IMR-90 (cell line): ENCODE results near the gene NACC1. TPM values are rescaled to one million over a fixed set of nuclear protein-coding genes. Genes with fewer than 3 reads are reported as not detected.

Experiments used
- ATAC-seq: fragments of 200-7000 bp; cut with Tn5 transposase; 2 replicates; pipeline ENCODE4 v1.9.1; 2020; ENCODE audit warnings: low read depth, mild to moderate bottlenecking, moderate library complexity
- BruUV-seq: library from RNA; stranded (reverse); fragments of 400-500 nt; replicated peaks from 2 replicates; lab custom pipeline; 2021; lab: Mats Ljungman, UMichigan
- CTCF ChIA-PET: fragments of 300-600 bp; formaldehyde crosslinking; extraction: SDS; loops from one replicate; lab custom pipeline; 2021; ENCODE audit warnings: antibody characterized with exemption; lab: Yijun Ruan, JAX
- POLR2A ChIA-PET: fragments of 300-600 bp; sonication (Branson Sonifier 250); formaldehyde crosslinking; loops from one replicate; lab custom pipeline; 2022; ENCODE audit warnings: antibody characterized with exemption; ENCODE audit not compliant: unreplicated experiment; lab: Charles Lee
- DNase-seq: peaks from one replicate; pipeline ENCODE4 v3.0.0; 2013
- H2AFZ ChIP-seq: replicated peaks from 2 replicates; pipeline ENCODE3; 2013; ENCODE audit warnings: low read length, mild to moderate bottlenecking; ENCODE audit not compliant: poor library complexity
- H2AK5ac ChIP-seq: 2 replicates; pipeline ENCODE4 v1.6.1; 2013; ENCODE audit warnings: low read depth, low read length, inconsistent platforms
- H2AK9ac ChIP-seq: replicated peaks from 2 replicates; pipeline ENCODE3; 2013; ENCODE audit warnings: mild to moderate bottlenecking, low read depth, low read length, moderate library complexity; ENCODE audit not compliant: poor library complexity
- H2BK120ac ChIP-seq: 2 replicates; pipeline ENCODE4 v1.6.1; 2013; ENCODE audit warnings: low read depth, low read length, inconsistent platforms
- H2BK15ac ChIP-seq: 3 replicates; pipeline ENCODE4 v1.6.1; 2013; ENCODE audit warnings: low read depth, low read length, inconsistent platforms
- H2BK20ac ChIP-seq: 2 replicates; pipeline ENCODE4 v1.6.1; 2013; ENCODE audit warnings: low read depth, mild to moderate bottlenecking, inconsistent platforms, low read length, moderate library complexity
- H2BK5ac ChIP-seq: 2 replicates; pipeline ENCODE4 v1.6.1; 2013; ENCODE audit warnings: mild to moderate bottlenecking, low read depth, low read length, inconsistent platforms; ENCODE audit not compliant: poor library complexity, severe bottlenecking
- H3K14ac ChIP-seq: replicated peaks from 2 replicates; pipeline ENCODE4 v1.6.1; 2013; ENCODE audit warnings: low read depth, low read length, inconsistent platforms
- H3K18ac ChIP-seq: 2 replicates; pipeline ENCODE4 v1.6.1; 2013; ENCODE audit warnings: low read depth, low read length, control low read depth
- H3K23ac ChIP-seq: 2 replicates; pipeline ENCODE4 v1.6.1; 2013; ENCODE audit warnings: low read depth, low read length, inconsistent platforms
- H3K27ac ChIP-seq: 2 replicates; pipeline ENCODE4 v1.5.1; 2013; ENCODE audit warnings: mild to moderate bottlenecking, control low read depth, low read length; ENCODE audit not compliant: insufficient read depth
- H3K27me3 ChIP-seq: 2 replicates; pipeline ENCODE4 v1.6.1; 2013; ENCODE audit warnings: low read length; ENCODE audit not compliant: control insufficient read depth, insufficient read depth
- H3K36me3 ChIP-seq: 2 replicates; pipeline ENCODE4 v1.6.1; 2013; ENCODE audit warnings: low read length, mixed read lengths; ENCODE audit not compliant: control insufficient read depth, insufficient read depth
- H3K4ac ChIP-seq: 2 replicates; pipeline ENCODE4 v1.6.1; 2013; ENCODE audit warnings: low read depth, low read length, inconsistent platforms
- H3K4me1 ChIP-seq: 2 replicates; pipeline ENCODE4 v1.6.1; 2013; ENCODE audit warnings: low read length, mixed read lengths; ENCODE audit not compliant: control insufficient read depth, insufficient read depth
- H3K4me2 ChIP-seq: 2 replicates; pipeline ENCODE4 v1.6.1; 2013; ENCODE audit warnings: low read depth, mild to moderate bottlenecking, control low read depth, low read length, moderate library complexity
- H3K4me3 ChIP-seq: 2 replicates; pipeline ENCODE4 v1.5.1; 2013; ENCODE audit warnings: low read depth, mild to moderate bottlenecking, control low read depth, low read length, moderate library complexity; ENCODE audit not compliant: insufficient read depth
- H3K56ac ChIP-seq: 2 replicates; pipeline ENCODE4 v1.6.1; 2013; ENCODE audit warnings: low read length, inconsistent platforms; ENCODE audit not compliant: insufficient read depth; ENCODE audit errors: extremely low read depth
- H3K79me1 ChIP-seq, 2 experiments: 2 replicates each; pipeline ENCODE4 v1.6.1; 2013; ENCODE audit warnings: low read length in 2 of 2, inconsistent platforms in 1 of 2, low read depth in 1 of 2
- H3K9ac ChIP-seq: 2 replicates; pipeline ENCODE4 v1.6.1; 2013; ENCODE audit warnings: low read depth, low read length, control low read depth
- H3K9me1 ChIP-seq: 2 replicates; pipeline ENCODE4 v1.6.1; 2013; ENCODE audit warnings: low read length, inconsistent platforms; ENCODE audit not compliant: insufficient read depth
- H3K9me3 ChIP-seq: 2 replicates; pipeline ENCODE4 v1.6.1; 2013; ENCODE audit warnings: low read length; ENCODE audit not compliant: control insufficient read depth, insufficient read depth
- H4K20me1 ChIP-seq: 2 replicates; pipeline ENCODE4 v1.6.1; 2013; ENCODE audit warnings: low read length, inconsistent platforms; ENCODE audit not compliant: insufficient read depth
- H4K5ac ChIP-seq: 2 replicates; pipeline ENCODE4 v1.6.1; 2013; ENCODE audit warnings: mild to moderate bottlenecking, low read depth, low read length, control low read depth
- H4K8ac ChIP-seq, 2 experiments: 2 replicates each; pipeline ENCODE4 v1.6.1; 2013; ENCODE audit warnings: low read depth in 2 of 2, low read length in 2 of 2, control low read depth in 1 of 2, inconsistent platforms in 1 of 2
- H4K91ac ChIP-seq: 2 replicates; pipeline ENCODE4 v1.6.1; 2013; ENCODE audit warnings: low read depth, low read length, inconsistent platforms; ENCODE audit not compliant: insufficient read depth
- BHLHE40 ChIP-seq: fragments of 150-350 bp; IDR thresholded peaks from 2 replicates; pipeline ENCODE4 v1.6.1; 2016; ENCODE audit warnings: mild to moderate bottlenecking, low read depth, low read length
- CEBPB ChIP-seq: IDR thresholded peaks from 2 replicates; pipeline ENCODE4 v1.6.1; 2012; ENCODE audit warnings: low read depth, low read length, improper control_type of control experiment
- MAFK ChIP-seq: IDR thresholded peaks from 2 replicates; pipeline ENCODE4 v1.6.1; 2012; ENCODE audit warnings: low read depth, low read length, improper control_type of control experiment
- MXI1 ChIP-seq: IDR thresholded peaks from 2 replicates; pipeline ENCODE4 v1.6.1; 2012; ENCODE audit warnings: low read depth, mild to moderate bottlenecking, low read length, moderate library complexity, borderline replicate concordance
- RFX5 ChIP-seq: IDR thresholded peaks from 2 replicates; pipeline ENCODE4 v1.8.0; 2012; ENCODE audit warnings: low read depth, mild to moderate bottlenecking, low read length, moderate library complexity
- USF2 ChIP-seq: fragments of 150-350 bp; IDR thresholded peaks from 2 replicates; pipeline ENCODE4 v1.6.1; 2017; ENCODE audit warnings: mild to moderate bottlenecking, antibody characterized with exemption, low read length, low read depth
- WGBS, 2 experiments: methylation state at CpG; one replicate each; pipeline versions ENCODE4 v1.1.5 to v1.1.7; 2013; ENCODE audit warnings: missing lambda C conversion rate in 2 of 2; ENCODE audit not compliant: insufficient read length in 1 of 2; ENCODE audit errors: extremely low coverage in 2 of 2; 5-methylcytosine and 5-hydroxymethylcytosine counted together
- dilution Hi-C: fragments of 300-500 bp; cut with HindIII; formaldehyde crosslinking; loops from one replicate; pipeline ENCODE4 v1.14.3; 2018; ENCODE audit warnings: low sequenced_read_pairs; ENCODE audit not compliant: unreplicated experiment
- in situ Hi-C: fragments of 300-500 bp; cut with MboI; formaldehyde crosslinking; loops from 3 replicates; pipeline ENCODE4 v1.14.3; 2019; ENCODE audit warnings: low sequenced_read_pairs, inconsistent platforms, mixed read lengths
- intact Hi-C: fragments of 100-400 bp; cut with micrococcal nuclease; formaldehyde crosslinking; loops from 2 replicates; pipeline ENCODE4 v1.10.0; 2022
- polyA plus RNA-seq, 3 experiments: library from polyadenylated mRNA; depleted of rRNA; stranded (reverse); fragments of >200 nt; gene quantifications; 2 replicates each; pipeline ENCODE4 v1.2.3, GENCODE V29; 2012; ENCODE audit warnings: low replicate concordance in 1 of 3
- total RNA-seq: library from RNA; depleted of rRNA; stranded (reverse); fragments of >200 nt; gene quantifications from 2 replicates; pipeline ENCODE4 v1.2.3, GENCODE V29; 2012

NACC1 gene
- total and polyA plus RNA-seq, 2 of the 4 experiments (the other 2 are of a cell fraction), result 42.5 to 181 TPM

DNA sequence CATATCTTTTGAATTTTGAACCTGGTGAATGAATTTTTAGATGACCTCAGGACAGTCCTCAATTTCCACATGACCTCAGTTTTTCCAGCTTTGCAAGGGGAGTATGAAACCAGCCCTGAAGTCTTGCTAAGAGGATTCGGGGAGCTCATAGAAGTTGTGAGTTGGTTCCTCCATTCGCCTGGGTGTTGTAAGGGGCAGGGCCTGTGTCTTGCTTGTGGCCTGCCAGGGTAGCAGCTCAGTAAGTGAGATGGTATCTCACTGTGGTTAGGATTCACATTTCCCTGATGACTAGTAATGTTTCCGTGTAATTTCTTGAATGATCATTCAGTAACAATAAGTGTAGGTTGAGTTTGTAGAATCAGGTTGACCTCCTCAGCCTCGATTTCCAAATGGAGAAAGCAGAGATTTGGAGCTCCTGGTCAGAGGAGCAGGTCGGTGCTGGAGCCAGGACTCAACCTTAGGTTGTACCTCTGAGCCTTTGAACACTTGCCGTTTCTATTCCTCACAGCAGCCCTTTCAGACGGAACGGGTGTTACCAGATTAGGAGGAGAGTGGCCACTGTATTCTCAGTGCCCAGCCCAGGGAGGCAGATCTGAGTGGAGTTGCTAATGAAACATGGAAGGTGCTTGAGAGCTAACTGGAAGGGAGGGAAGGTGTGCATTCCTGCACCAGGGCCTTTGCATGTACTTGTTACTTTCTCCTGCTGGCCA, 14.6 kb downstream of the NACC1 start:
- no peaks in the 10 kb centered on the region for H3K9me3 ChIP-seq
- H3K4me2 ChIP-seq, result no peak overlapping the region; the same call in 1 of the 2 replicates
- H3K23ac ChIP-seq, result 0 out of 2 replicates have a peak overlapping the region, but pooled peaks have one; percentile 13
- TF ChIP-seq MAFK (no peak), BHLHE40 (no peak), MXI1 (no peak), RFX5 (no peak), CEBPB (peak; percentile 44; the same call in 1 of the 2 replicates), USF2 (no peak)
- no peak overlapping the region for H2BK120ac ChIP-seq
- H3K14ac ChIP-seq, result 0 out of 2 replicates have a peak overlapping the region, but pooled peaks have one; percentile 10
- peaks cover 20 to 93% of the 10 kb centered on the region in 2 experiments; a peak in 3 of 4 replicates for H3K79me1 ChIP-seq
- no peak overlapping the region for H3K9ac ChIP-seq
- peak overlapping the region; percentile 42 for H2AK9ac ChIP-seq
- H3K9me1 ChIP-seq, result peaks cover 31% of the 10 kb centered on the region
- no peak overlapping the region for H3K56ac ChIP-seq
- no peak overlapping the region for H3K27ac ChIP-seq
- H3K4me1 ChIP-seq, result peaks cover 13% of the 10 kb centered on the region; the same call in 1 of the 2 replicates
- no TSS peak for BruUV-seq
- H4K91ac ChIP-seq, result no peak overlapping the region
- H3K4ac ChIP-seq, result peak overlapping the region; percentile 19; the same call in 1 of the 2 replicates
- no peak overlapping the region for H2AFZ ChIP-seq
- H2BK20ac ChIP-seq, result no peak overlapping the region
- POLR2A ChIA-PET, result no interaction called here
- no peaks in the 10 kb centered on the region for H3K27me3 ChIP-seq
- no peak overlapping the region for H2BK5ac ChIP-seq
- H3K36me3 ChIP-seq, result peaks cover 27% of the 10 kb centered on the region
- H4K20me1 ChIP-seq, result peaks cover 86% of the 10 kb centered on the region
- H2BK15ac ChIP-seq, result no peak overlapping the region
- no peak overlapping the region for H4K5ac ChIP-seq
- dilution Hi-C loops, result no loop called here
- WGBS, 2 experiments, result 40% methylated on average over 2 of the region's 8 CpGs; no CpG with 5 or more reads in 1 of the 2 experiments
- no peak overlapping the region for H3K18ac ChIP-seq
- CTCF ChIA-PET, result interaction anchor here (0.5 to 0.6 kb wide), 2 partner anchors 8 to 615 kb away, joined by 3 to 4 read pairs; a partner anchor contains a TSS
- DNase-seq (peak; percentile 79), ATAC-seq (peak; percentile 79)
- no peak overlapping the region for H2AK5ac ChIP-seq
- in situ Hi-C loops, result no loop called here
- H3K4me3 ChIP-seq, result no peak overlapping the region
- intact Hi-C loops, result no loop called here
- H4K8ac ChIP-seq, result no peak overlapping the region
